GM19455 (cell line): ENCODE data around the gene ALG3.

Experiments
- ATAC-seq: cut with Tn5 transposase; IDR thresholded peaks from one replicate; pipeline ENCODE4 v1.9.1; 2021; ENCODE audit not compliant: unreplicated experiment

ALG3 gene

GRCh38 chr3:184200825-184201224, 47.9 kb downstream of the ALG3 start:
- no peak for ATAC-seq

GRCh38 chr3:184198509-184198908, 50.3 kb downstream of the ALG3 start:
- no peak for ATAC-seq

GRCh38 chr3:184196536-184196935, 52.2 kb downstream of the ALG3 start:
- ATAC-seq: no peak

DNA sequence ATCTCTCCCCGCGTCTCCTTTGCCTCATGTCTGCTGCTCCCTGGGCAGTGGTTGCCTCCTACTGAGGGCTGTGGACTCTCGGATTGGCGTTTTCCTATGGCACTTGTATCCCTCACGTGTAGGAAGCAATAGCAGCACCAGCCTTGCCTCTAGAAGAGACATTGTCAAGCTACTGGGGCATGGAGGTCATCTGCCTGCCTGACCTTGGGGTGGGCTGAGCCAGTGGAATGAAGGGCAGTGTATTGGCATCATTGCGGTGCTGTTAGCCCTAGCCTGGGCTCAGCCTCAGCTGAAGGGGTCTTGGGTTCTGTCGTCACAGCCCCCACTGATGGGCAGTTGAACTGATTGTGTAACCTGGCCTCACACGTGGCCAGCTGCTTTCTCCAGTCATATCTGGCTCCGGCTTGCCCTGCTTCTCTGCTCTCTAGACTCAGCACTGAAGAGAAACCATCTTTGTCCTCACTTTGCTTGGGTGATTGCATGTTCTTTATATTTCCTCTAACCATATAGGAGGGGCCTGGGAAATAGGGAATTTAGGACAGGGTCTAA, 54.7 kb downstream of the ALG3 start:
- no peak for ATAC-seq

- no peak for ATAC-seq
Observed at GRCh38 chr3:184192889-184193288, 55.9 kb downstream of the ALG3 start.
